Activated CD4-positive, CD25-positive, alpha-beta regulatory T cell treated with anti-CD3 and anti-CD28 coated beads, Interleukin-2, amount 50 U/mL, for 16 hours (primary cell): ENCODE measurements around the gene CIRBP.

Experiments used
- DNase-seq: peaks from one replicate; pipeline ENCODE4 v3.0.0-alpha.2; 2020; ENCODE audit warnings: low read depth, low spot score

CIRBP gene

DNA sequence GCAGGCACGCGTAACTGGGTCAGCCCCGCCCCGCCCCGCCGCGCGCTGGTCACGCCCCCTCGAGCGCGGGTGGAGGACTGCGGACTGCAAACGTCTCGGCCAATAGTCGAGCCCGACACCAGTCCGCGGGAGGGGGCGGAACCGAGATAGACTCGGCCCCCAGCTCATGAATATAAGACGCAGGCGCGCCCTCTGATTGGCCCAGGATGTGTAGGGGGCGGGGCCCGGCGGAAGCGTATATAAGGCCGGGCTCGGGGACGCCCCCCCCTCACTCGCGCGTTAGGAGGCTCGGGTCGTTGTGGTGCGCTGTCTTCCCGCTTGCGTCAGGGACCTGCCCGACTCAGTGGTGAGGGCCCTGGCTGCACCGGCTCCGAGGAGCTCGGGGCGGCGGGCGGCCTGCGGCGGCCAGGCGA lies at the start of gene CIRBP:
Gene CIRBP (plus strand): TSS at position 268 of the 413 bp plus-strand sequence. CDS start 1,602 bp downstream, outside the sequence.
- peak; percentile 99 for DNase-seq

DNA sequence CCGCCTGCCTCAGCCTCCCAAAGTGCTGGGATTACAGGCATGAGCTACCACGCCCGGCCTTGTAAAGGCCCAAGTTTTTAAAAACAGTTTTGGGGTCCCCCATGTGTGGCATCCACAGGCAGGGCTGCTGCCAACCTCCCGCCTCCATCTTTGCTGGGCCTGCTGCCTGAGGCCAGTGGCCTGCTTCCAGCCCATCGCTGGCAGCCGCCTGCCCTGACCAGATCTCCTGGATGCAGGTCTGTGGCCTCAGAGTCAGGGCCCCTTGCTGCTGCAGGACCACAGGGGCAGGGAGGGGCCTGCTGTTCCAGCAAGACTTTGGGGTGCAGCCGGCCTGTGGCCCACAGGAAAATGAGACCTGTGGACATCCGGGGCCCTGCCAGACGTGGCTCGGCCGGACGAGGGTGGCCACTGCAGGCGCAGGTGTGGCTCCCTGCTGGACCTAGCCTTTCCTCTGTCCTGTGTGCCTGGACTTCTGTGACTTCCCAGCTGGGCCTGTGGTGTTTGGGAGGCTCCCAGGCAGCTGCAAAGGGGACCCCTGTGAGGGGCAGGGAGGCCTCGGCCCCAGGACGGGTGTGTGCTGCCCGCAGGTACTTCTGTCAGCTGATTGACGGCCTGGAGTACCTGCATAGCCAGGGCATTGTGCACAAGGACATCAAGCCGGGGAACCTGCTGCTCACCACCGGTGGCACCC lies 49.2 kb upstream of the CIRBP start:
- DNase-seq, result no peak

DNA sequence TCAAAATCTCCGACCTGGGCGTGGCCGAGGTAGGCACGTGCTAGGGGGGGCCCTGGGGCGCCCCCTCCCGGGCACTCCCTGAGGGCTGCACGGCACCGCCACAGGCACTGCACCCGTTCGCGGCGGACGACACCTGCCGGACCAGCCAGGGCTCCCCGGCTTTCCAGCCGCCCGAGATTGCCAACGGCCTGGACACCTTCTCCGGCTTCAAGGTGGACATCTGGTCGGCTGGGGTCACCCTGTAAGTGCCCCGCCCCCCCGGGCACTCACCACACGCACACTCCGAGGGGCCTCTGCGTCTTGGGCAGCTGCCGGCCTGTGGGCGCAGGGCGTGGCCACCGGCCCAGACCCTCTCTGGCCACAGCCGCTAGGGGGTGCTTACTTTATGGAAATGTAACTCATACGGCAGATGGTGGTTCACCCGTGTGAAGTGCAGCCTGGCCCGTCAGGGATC lies 48.6 kb upstream of the CIRBP start:
- DNase-seq, result no peak

DNA sequence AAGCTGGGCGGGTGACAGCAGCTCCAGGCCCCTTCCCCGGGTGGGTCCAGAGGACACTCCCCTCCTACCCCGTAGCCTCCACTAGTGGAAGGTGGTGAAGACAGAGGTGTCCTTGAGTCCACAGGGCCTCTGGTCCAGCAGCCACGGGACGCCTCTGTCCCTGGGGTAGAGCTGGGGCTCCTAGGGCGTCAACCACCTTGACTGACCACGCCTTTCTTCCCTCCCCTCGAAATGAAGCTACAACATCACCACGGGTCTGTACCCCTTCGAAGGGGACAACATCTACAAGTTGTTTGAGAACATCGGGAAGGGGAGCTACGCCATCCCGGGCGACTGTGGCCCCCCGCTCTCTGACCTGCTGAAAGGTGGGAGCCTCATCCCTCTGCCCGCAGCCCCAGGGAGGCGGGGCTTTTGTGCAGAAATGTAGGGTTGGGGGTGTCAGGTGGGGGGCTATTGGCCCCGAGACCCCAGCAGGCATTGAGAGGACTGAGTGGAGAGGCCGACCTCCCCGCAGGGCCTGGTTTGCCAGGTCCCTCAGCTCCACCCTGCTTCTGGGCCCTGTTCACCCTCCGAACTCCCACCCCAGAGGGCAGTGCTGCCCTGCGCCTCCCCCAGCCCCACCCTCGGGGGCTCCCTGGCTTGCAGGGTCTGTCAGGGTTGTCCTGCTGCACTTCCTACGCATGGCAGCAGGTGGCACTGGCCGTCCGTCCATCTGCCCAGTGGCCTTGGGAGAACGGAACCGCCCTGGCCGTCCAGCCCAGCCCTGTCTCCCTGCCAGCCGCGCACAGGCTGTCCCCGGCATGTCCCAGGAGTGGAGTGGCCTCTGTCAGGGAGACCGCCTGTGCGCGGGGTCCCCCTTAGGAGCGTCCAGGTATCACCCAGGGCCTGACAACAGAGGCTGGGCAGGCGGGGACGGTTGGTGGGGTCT lies 47.9 kb upstream of the CIRBP start:
- DNase-seq, result no peak

DNA sequence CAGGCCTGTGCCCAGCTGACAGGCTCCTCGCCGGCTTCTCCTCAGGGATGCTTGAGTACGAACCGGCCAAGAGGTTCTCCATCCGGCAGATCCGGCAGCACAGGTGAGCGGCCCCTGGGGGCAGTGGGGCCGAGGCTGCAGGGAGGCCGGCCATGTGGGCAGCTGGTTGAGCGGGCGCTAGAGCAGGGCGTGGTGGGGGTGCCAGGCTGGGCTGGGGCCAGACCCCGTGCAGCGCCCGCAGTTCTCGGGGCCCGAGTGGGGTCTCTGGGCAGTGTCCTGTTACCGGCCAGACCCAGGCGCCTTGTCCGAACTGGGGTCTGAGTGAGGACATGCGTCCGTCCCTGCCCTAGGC lies 47.3 kb upstream of the CIRBP start:
- no peak for DNase-seq

DNA sequence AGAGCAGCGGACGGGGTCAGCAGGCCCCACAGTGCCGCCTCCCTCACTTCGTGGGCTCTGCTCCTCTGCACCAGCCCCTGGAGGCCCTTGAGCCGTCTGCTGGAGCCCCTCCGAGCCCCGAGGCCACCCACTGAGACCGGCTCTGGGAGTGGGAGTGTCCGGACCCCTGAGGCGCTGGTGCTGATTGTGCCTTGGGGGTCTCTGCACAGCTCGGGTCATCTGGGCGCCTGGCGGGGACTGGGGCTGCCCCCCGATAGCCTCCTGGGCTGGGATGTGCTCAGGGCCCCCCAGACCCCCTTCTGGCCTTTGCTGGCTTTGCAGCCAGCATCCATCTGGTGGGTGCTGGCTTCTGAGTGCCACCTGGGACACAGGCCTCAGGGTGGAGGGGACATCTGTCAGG lies 46.7 kb upstream of the CIRBP start:
- no peak for DNase-seq

DNA sequence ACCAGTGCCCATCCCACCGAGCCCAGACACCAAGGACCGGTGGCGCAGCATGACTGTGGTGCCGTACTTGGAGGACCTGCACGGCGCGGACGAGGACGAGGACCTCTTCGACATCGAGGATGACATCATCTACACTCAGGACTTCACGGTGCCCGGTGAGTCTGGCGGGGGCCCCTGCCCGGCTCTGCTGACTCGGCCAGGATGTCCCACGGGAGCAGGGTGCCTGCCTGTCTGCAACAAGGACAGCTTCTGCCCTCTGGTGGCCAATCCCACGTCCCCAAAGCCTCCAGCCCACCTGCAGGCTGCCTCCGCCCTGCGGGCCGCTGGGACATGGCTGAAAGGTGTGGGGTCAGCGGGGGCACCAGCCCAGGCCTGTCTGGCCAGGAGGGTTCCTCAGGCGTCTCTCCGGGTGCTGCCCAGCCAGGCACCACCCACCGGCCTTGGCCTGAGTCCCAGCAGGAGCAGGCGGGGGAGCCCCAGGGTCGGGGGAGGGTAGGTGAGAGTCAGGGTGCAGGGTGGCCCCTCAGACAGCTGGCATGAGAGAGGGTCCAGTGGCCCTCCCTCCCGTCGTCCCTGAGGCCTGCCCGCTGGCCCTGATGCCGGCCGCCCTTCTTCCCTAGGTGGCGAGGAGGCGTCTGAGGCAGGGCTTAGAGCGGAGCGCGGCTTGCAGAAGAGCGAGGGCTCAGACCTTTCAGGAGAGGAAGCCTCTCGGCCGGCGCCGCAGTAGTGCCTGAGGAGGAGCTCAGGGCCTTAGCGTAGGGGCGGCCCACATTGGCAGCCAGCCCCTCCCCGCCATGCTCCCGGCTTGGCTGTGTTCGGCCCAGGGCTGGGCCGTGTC lies 45.9 kb upstream of the CIRBP start:
- no peak for DNase-seq

DNA sequence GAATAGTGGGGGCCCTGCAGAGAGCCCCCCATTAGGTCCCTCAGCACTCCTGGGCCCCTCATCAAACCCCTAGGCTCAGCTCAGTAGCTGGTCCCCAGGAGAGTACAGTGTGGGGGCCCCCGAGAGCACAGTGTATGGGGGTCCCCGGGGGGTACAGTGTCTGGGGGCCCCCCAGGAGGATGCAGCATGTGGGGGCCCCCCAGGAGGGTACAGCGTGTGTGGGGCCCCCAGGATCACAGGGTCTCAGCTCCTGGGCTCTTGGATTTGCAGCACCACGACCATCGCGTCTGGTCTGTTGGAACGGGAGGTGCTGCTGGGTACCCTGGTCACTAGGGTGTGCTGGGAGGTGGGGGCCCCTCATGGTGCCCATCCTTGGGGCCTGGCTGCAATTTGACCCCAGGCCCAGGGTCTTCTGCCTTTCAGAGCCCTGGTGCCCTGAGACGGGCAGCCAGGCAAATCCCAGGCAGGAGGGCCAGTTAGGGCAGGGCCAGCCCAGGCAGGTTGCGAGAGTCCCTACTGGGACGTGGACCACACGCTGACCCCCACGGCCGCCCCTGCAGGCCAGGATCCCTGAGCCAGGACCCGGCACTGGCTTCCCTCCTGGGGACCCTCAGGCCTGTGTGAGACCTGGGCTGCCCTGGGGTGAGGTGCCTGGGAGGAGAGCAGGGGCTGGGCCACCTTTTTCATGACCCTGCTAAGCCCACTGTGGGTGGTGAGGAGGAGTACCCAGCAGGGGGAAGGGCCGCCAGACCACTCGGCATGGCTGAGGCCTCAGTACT lies 44.9 kb upstream of the CIRBP start:
- no peak for DNase-seq

DNA sequence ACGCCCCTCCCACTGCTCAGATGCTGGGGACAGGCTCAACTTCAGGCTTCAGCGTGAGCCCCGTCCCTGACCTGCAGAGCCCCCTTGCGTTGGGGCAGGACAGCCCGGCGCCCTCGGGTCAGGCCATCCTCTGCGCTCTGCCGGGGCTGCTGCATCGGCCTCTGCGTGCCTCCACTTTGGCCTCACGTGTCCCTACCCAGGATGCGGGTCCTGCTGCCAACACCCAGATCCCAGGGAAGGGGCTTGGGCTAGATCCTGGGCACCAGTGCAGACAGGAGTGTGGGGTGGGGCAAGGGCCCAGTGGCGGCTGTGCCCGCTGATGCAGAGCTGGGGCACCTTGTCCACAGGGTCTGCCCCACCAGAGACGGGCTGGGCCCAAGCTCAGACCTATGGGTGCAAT lies 44.3 kb upstream of the CIRBP start:
- DNase-seq, result no peak

DNA sequence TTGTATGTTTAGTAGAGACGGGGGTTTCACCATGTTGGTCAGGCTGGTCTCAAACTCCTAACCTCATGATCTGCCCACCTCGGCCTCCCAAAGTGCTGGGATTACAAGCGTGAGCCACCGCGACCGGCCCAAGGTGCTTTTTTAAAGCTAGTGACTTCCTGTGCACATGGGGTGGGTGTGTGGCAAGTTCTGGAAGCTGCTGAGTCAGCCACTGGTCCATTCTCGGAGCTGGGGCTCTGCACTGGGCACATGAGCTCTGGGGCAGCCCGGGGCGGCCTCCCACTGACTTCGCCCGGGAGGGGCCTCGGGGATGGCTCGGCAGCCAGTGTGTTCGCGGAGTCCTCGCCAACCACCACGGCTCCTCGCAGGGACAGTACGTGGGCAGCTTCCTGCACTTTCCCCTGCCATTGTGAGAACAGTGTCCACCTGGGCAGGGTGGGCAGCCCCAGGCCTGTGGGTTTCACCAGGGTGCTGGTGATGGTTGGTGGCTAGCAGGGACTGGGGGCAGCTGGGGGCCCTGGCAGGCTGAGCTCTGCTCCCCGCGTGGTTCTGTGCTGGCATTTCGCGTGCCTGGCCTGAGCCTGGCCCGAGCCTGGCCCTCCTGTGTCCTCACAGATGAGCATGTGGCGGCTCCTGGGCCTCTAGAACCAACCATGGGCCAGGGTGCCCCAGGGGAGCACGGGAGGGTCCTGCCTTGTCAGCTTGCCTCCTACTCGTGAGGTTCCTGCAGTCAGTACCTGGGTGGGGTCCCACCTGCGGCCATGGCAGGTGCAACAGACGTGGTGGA lies 43.5 kb upstream of the CIRBP start:
- no peak for DNase-seq

DNA sequence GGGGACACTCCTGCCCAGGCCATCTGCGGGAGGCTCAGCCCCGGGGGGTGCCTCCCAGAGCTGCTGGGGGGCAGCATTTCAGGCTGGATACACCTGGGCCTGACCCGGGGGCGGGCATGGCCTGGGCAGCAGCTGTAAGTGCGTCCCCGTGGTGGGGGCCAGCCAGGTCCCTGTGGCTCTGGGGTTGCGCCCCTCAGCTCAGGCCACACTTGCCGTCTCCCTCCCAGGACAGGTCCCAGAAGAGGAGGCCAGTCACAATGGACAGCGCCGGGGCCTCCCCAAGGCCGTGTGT lies 43.0 kb upstream of the CIRBP start:
- no peak for DNase-seq

DNA sequence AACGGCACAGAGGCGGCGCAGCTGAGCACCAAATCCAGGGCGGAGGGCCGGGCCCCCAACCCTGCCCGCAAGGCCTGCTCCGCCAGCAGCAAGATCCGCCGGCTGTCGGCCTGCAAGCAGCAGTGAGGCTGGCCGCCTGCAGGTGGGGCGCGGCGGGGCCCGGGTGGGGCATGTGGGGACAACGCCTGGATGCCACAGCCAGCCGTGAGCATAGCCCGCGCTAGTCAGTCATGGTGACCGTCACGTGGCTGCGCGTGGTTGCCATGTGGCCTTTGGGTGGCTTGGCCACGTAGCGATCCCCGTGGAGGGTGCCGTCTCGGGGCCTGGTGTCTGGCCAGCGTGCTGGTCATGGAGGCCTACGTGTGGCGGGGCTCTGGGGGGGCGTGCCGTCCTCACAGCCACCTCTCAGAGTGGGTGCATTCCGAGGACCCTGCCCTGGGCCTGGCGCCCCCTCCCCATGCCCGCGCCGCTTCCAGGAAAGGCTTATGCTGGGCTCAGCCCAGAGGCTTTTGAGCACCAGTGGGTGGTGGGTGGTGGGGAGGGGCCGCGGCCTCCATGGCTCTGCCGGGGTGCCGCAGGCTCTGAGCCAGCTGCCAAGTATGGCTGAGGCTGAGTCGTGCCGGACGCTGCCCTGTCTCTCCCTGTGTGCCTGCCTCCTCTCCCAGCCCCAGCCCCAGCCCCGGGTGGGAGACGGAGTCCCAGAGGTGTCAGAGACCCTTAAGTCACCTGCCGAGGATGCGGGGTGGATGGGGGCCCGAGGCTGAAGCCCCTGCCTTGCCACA lies 42.4 kb upstream of the CIRBP start:
- DNase-seq, result no peak

DNA sequence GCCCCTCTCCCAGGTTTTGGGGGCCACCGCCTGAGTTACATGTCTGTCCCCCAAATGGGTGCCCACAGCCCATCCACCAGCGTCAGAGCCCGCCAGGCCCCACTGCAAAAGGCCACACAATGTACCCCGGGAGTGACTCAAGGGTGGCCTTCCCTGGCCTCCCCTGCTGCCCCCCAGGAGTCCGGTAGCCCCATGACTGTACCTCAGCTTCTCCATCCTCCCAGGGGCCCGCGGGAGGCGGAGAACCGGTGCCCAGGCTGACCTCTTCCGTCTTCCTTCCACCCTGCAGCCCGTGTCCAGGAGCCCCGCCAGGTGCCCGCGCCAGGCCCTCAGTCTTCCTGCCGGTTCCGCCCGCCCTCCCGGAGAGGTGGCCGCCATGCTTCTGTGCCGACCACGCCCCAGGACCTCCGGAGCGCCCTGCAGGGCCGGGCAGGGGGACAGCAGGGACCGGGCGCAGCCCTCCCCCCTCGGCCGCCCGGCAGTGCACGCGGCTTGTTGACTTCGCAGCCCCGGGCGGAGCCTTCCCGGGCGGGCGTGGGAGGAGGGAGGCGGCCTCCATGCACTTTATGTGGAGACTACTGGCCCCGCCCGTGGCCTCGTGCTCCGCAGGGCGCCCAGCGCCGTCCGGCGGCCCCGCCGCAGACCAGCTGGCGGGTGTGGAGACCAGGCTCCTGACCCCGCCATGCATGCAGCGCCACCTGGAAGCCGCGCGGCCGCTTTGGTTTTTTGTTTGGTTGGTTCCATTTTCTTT lies 41.7 kb upstream of the CIRBP start:
- no peak for DNase-seq

DNA sequence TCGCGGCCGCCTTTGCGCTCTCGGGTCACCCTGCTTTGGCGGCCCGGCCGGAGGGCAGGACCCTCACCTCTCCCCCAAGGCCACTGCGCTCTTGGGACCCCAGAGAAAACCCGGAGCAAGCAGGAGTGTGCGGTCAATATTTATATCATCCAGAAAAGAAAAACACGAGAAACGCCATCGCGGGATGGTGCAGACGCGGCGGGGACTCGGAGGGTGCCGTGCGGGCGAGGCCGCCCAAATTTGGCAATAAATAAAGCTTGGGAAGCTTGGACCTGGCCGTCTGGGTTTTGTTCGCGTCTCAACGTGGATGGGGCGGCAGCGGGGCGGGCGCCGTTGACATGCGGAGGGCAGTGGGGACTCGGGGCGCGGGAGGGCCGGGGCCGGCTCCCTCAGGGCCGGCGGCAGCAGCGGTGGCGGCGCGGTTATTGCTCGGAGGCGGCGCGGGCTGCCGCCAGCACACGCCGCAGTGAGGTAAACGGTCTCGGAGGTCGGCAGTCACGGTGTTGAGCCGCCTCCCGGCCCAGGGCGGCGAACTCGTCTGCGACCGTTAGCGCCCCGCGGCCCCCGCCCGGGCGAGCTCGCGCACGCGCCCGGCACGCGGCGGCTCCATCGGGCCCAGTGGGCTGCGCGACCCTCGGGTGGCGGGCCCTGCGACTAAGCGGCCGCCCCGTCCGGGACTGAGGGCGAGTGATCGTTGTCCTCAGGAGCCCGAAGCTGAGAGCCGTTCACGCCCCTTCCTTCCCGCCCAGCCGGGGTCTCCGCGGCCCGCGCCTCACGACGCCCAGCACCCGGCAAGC lies 40.8 kb upstream of the CIRBP start:
- DNase-seq, result no peak

DNA sequence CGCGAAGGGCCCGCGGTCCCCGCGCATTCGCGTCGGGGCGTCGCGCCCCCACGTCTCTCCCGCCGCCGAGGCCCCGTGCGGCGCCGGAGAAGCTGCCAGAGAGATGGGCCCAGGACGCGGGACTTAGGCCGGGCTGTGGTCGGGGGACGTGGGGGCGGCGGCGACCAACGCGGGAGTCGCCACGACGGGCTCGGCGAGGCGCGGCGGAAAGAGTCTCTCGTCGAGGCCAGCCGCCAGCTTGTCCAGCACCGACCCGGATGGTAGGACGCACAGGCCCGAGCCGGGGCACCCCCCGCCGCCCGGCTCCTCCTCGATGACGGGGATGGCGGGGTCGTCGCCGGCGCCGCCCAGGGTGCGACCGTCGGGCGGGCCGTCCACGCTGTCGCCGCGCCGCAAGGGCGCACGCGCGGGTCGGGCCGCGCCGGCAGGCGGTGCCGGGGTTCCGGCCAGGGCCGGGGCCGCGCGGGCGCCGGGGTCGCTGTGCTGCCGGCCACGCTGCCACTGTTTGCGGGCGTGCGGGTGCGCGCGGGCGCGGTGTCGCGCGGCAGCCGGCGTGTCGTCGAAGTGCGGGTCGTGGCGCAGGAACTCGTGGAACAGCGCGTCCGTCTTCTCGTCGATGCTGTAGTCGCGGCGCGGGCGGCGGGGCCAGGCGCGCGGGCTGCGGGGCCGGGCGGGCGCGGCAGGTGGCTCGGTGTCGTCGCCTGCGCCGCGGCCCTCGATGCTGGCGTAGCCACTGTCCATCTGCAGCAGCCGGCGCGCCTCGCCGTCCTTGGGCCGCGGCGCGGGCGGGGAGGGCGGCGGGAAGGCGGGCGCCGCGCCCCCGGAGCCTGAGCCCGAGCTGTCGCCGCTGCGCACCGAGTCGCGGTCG lies 39.8 kb upstream of the CIRBP start:
- no peak for DNase-seq

DNA sequence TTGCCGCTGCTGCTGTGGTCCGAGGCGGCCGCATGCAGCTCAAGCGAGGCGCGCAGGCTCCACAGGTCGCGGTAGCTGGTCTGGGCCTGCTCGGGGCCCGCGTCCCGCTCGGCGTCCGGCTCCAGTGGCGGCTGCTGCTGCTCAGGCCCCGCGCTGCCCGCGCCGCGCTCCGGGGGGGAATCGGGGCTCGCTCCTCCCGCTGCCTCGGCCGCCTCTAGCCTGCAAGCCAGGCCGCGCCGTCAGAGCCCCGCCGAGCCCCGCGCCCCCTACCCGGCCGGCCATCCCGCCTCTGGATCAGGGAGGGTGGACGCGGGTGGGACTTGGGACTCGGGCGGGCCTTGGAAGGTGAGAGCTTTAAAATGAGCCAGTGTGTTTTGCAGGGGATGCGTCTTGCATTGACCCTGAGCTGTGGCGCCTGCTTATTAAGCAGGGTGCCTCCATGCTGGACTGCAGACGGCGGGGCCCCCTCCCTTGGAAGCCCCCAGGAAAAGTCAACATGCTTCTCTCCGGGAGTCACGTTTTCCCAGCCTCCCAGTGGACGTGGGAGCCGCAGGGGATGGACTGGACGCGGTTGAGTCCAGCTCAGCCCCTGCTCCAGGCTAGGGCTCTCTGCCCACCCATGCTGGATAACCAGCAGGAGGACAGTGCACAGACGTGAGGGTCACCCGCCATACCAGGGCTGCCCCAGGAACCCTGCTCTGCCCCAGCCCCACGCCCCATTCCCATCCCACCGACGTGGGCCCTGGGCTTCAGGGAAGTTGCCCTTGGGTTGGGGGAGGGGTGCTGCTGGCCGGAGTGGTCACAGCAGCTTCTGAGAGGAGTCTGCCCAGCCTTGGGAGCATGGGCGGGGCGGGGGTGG lies 39.0 kb upstream of the CIRBP start:
- DNase-seq, result no peak
